GM19239 (cell line): Measurements from ENCODE around the gene PRDM15.

Experiments
- DNase-seq: peaks from one replicate; pipeline ENCODE4 v3.0.0; 2011; ENCODE audit warnings: low spot score; ENCODE audit not compliant: insufficient read length
- FAIRE-seq: peaks from 2 replicates; lab custom pipeline; 2011; peaks lifted over from hg19 to GRCh38; lab: Jason Lieb, UNC

PRDM15 gene

GRCh38 chr21:41868062-41868710 lies 11.0 kb downstream of the PRDM15 start:
- peak; percentile 91 for FAIRE-seq
- peak; percentile 56 for DNase-seq

GRCh38 chr21:41867313-41867712 lies 11.8 kb downstream of the PRDM15 start:
- DNase-seq (no peak), FAIRE-seq (no peak)

- DNase-seq, result no peak
- FAIRE-seq, result no peak
Observed at GRCh38 chr21:41866274-41866809, 12.8 kb downstream of the PRDM15 start.

- DNase-seq (peak; percentile 43), FAIRE-seq (peak; percentile 92)
Observed at GRCh38 chr21:41865002-41865777, 14.0 kb downstream of the PRDM15 start.

GRCh38 chr21:41864311-41865001 lies 14.7 kb downstream of the PRDM15 start:
- DNase-seq (no peak), FAIRE-seq (peak; percentile 42)

- DNase-seq (no peak), FAIRE-seq (no peak)
Observed at GRCh38 chr21:41863439-41863740, 15.8 kb downstream of the PRDM15 start.

DNA sequence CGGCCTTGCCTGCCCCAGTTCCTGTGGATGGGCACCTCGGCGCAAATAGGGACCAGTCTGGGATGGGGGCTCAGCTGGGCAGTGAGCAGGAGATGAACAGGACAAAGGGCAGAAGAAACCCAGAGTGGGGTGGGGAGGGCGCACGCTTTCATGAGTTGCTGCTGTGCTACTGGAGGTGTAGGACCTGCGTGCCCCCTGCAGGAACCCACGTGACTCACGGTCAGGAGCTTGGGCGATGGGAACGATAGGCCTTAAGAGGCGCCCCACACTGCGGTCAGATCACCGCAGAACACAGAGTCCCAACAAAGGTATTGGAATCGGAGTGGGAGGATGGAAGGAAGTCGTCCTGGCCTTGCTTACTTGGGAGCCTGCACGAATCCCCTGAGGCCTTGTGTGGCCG lies 17.2 kb downstream of the PRDM15 start:
- FAIRE-seq (no peak), DNase-seq (no peak)

GRCh38 chr21:41861255-41861654 lies 17.9 kb downstream of the PRDM15 start:
- FAIRE-seq (no peak), DNase-seq (no peak)

- FAIRE-seq (no peak), DNase-seq (no peak)
Observed at GRCh38 chr21:41859297-41859980, 19.7 kb downstream of the PRDM15 start.

DNA sequence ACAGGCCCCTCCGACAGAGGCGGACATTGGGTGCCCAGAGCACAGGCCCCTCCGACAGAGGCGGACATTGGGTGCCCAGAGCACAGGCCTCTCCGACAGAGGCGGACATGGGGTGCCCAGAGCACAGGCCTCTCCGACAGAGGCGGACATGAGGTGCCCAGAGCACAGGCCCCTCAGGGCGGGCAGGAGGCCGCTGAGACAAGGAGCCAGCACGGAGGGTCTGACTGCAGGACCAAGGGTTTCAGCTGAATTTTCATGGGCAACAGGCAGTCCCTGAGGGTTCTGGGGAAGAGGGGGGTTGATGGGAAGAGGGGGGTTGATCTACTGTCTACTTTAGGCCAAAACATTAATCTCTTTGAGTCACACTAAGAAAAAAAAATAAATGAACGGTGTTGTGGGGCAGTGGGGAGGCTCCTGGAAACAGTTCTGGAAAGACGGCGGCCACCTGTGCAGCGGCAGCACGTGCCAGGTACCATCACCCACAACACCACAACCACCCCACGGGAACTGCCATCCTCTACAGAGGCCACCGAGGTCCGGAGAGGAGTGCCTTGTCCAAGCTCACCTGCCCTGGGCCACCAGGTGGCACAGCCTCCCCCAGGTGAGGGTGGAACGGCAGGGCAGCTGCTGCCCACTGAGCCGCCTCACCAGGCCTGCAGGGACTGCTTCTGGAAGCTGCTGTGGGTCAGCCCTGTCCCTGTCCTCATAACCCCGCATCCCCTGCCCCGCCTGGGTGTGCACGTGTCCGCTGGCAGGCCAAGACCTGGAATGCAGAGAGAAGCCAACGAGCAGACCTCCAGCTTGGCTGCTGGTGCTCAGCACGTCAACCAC lies 20.5 kb downstream of the PRDM15 start:
- DNase-seq, result no peak
- FAIRE-seq, result no peak

DNA sequence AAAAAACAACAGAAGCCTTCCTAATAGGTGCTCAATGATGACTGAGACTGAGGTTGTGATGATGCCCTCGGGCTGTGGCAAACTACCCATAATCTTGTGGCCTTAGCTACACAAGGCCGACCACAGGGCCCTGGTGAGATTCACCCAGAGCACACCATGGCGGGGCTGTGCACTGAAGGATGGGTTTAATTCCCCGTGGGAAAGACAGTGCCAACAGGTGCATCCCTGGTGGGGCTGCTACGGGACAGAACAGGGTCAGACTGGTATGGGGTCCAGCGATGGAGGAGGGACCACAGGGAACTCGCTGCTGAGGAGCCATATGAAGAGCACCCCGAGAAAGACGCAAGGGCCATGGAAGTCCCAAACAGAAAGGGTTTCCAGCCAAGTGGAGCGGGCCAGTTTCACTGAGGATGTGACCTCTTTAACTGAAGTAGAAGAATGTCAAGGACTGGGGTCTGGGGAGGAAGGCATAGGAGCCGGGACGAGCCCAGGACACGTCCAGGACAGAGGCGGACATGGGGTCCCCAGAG lies 21.3 kb downstream of the PRDM15 start:
- no peak for DNase-seq
- FAIRE-seq, result no peak

- FAIRE-seq (peak; percentile 8), DNase-seq (no peak)
Observed at GRCh38 chr21:41856572-41856971, 22.6 kb downstream of the PRDM15 start.

DNA sequence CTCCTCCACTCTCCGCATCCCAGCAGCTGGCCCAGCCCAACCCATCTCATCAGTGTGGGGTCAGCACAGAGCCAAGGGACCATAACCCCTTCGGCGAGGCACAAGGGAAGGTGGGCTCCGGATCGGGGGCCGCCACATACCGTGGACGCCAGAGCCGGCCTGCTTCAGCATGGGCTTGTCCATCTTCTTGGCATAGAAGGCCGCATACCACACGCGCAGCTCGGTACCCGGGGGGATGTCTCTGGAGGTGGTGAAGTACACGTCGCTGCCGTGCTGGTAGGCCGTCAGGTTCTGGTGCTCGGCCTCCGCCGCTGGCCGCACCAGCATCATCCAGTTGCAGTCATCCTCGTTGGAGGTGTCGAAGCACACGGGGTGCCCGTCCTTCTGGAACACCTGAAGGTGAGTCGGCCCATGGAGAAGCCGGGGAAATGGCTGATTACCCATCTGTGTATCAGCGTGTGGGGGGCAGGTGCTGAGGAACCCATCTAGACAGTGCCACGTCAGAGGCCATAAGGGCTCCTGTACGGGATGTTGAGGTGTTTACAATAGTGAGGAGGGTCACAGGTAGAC lies 24.6 kb downstream of the PRDM15 start:
- no peak for FAIRE-seq
- DNase-seq, result no peak

DNA sequence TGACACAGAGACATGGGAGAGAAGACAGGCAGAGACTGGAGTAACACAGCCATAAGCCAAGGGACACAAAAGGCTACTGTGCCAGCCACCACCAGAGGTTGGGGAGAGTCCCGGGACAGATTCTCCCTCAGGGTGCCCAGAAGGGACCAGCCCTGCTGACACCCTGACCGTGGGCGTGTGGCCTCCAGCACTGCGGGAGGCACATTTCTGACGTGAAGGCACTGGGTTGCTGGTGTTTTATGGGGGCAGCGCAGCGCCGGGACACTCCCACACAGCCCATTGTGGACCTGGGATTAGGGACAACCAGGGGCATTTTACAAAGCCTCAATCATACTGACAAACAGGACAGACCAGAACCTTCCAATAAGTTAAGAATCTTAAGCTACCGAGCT lies 26.2 kb downstream of the PRDM15 start:
- no peak for DNase-seq
- FAIRE-seq, result no peak

DNA sequence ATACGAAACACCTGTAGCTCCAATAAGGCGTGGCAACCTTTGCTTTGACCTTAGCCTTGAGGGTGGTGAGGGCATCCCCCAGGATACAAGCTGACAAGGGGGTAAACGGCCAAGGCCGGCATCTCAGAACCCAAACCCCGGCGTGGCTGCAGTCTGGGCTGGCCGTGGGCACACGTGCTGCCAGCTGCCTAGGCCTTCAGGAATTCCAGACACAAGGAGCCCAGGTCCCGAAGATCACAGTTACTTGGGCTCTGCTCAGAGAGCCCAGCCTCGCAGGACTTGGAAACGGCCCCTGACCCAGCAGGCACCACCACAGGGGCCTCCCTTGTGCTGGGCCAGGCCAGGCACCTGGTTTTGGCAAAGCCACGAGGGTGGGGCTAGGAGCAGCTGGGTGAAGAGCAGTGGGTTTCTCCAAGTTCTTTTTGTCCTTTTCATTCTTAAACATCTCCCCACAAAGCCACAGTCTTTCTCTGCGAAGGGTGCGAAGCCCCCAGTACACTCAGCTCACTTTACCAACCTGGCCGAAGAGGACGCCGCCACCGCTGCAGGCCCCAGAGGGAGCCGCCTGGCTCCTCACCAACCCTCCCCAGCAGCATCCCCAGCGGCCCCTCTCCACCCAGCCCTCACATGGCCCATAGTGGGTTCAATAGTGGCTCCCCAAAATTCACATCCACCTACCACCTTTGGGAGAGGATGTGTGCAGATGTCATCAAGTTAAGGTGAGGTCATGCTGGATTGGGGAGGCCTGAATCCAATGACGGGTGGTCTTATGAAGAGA lies 26.8 kb downstream of the PRDM15 start:
- no peak for FAIRE-seq
- DNase-seq, result no peak

- no peak for FAIRE-seq
Observed at GRCh38 chr21:41851090-41851790, 27.9 kb downstream of the PRDM15 start.

GRCh38 chr21:41850085-41850484 lies 29.1 kb downstream of the PRDM15 start:
- FAIRE-seq (no peak), DNase-seq (no peak)

More at GRCh38 chr21:41851090-41851790, 27.9 kb downstream of the PRDM15 start:
- DNase-seq, result no peak
